Astrocyte (in vitro differentiated cells and primary cell): ENCODE data around the gene ARID5B.

Experiments used
- EZH2 ChIP-seq: IDR thresholded peaks from 2 replicates; pipeline ENCODE4 v1.6.1; 2012; ENCODE audit warnings: mild to moderate bottlenecking, low read length, inconsistent platforms; ENCODE audit not compliant: insufficient read depth
- TF ChIP-seq, protein P1 (sequence below): IDR thresholded peaks from 2 replicates; pipeline ENCODE4 v1.5.1; 2011; ENCODE audit warnings: low read depth, mild to moderate bottlenecking, inconsistent platforms, low read length, moderate library complexity; ENCODE audit not compliant: insufficient read depth

DNA sequence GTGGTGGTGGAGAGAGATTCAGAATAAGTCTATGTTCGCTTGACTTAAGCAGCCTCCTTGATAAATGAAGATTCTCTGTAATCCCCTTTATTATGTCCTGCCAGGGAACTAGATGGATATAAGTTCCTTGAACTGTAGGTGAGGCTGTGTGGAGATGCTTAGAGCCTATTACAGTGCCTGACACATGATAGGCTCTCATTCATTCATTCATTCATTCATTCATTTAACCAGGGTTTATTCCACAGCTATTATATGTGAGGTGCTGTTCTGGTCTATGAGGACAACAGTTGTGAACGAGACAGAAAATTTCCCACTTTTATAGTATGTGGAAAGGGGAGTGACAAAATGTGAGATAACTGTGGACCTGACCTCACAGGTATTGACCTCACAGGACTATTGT lies 105.6 kb downstream of the ARID5B start:
- TF ChIP-seq, protein P1, sequence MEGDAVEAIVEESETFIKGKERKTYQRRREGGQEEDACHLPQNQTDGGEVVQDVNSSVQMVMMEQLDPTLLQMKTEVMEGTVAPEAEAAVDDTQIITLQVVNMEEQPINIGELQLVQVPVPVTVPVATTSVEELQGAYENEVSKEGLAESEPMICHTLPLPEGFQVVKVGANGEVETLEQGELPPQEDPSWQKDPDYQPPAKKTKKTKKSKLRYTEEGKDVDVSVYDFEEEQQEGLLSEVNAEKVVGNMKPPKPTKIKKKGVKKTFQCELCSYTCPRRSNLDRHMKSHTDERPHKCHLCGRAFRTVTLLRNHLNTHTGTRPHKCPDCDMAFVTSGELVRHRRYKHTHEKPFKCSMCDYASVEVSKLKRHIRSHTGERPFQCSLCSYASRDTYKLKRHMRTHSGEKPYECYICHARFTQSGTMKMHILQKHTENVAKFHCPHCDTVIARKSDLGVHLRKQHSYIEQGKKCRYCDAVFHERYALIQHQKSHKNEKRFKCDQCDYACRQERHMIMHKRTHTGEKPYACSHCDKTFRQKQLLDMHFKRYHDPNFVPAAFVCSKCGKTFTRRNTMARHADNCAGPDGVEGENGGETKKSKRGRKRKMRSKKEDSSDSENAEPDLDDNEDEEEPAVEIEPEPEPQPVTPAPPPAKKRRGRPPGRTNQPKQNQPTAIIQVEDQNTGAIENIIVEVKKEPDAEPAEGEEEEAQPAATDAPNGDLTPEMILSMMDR, result no peak
- no peak for TF ChIP-seq EZH2
